Activated naive CD4-positive, alpha-beta T cell treated with Interleukin-2 at 50 U/mL for 16 hours (primary cell): ENCODE data around the gene RNF125.
A peak's percentile ranks its signal among the peaks of the same experiment; 100 is the strongest.
"Not testable (repeated sequence)": the region's sequence is repeated elsewhere in the genome, so short reads cannot be mapped to it uniquely, and the experiment has no call there.

Experiments
- DNase-seq: peaks from one replicate; pipeline ENCODE4 v3.0.0-alpha.2; 2020

The RNF125 gene

DNA sequence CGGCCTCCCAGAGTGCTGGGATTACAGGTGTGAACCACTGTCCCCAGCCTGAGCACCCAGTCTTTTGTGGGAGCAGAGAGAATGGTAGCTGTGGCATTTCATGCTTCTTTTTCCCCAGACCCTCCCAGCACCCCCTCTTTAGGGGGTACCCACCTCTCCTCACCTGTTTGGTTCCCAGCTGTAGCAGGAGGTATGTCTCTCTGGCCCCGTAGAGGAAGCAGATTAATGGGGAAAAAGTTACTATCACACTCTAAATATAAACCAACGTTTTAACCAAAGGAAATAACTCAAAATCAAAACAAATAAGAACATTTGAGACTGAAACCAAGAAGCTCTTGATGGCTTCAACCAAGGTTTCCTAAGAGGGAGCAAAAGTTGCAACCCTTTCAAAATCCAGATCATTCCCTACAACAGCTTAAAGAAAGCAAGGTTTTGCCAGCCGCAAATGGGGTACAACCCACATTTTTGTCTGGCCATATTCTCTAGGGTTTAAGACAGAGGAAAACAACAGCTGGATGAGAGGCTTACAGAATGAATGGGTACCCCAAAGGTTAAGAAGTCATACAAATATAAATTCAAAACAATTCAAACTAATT lies 8.0 kb downstream of the RNF125 start:
- no peak for DNase-seq

DNA sequence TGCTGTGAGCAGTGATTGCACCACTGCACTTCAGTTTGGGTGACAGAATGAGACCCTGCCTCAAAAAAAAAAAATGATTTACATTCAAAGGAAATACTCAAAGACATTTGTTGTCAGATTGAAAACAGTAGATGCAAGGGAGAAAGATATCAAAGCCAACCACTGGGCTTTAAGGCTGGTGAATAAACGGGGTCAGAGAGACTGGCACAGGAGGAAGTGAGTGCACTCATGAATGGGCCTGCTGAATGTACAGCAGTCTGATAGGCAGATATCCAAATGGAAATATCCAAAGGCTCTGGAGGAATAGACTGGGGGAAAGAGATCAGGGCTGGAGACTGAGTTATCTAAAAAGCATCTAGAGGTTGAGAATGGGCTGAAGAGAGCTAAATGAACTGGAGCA lies 10.9 kb downstream of the RNF125 start:
- no peak for DNase-seq

DNA sequence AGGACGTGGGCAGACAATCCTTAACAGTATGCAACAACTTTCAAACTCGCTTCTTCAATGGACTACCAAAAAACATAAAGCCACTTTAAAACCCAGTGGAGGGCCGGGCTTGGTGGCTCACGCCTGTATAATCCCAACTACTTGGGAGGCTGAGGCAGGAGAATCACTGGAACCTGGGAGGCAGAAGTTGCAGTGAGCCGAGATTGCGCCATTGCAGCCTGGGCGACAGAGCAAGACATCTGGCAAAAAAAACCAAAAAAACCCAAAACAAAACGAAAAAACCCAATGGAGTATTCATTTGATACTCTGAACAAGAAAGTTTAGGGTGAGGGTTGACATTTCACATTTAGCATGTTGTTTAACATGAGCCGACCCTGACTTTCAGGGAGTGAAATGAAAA lies 14.0 kb downstream of the RNF125 start:
- DNase-seq, result no peak

DNA sequence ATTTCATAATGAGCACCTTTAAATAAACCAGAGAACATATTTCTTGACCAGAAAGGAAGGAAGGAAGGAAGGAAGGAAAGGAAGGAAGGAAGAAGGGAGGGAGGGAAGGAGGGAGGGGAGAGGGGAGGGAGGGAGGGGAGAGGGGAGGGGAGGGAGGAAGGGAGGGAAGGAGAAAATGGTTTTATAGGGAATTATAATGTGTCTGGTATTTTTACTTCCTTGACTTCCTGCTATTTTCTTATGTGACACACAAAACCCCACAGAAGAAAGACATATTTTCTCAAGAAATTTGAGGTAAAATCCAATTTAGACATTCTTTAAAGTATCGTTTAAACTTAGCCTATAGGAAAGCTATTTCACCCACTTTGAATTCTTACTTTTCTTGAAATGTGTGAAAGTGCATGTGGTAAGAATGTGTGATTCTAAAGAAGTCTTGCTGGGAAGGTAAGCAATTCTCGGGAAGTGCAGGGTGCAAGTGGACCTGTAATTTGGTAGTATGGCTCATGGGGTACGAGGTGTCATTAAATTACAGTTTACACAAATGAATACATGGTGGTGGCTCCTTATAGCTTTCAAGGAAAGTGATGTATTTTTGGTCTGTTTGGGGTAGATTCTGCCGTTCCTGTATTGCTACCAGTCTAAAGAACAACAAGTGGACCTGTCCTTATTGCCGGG lies 18.0 kb downstream of the RNF125 start:
- DNase-seq, result no peak

DNA sequence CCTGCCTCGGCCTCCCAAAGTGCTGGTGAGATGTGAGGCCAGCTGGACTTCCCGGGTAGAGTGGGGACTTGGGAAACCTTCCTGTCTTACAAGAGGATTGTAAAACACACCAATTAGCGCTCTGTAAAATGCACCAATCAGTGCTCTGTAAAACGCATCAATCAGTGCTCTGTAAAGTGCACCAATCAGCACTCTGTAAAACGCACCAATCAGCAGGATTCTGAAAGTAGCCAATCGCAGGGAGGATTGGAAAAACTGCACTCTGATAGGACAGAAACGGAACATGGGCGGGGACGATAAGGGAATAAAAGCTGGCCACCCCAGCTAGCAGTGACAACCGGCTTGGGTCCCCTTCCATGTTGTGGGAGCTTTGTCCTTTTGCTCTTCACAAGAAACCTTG lies 19.0 kb downstream of the RNF125 start:
- DNase-seq, result no peak

DNA sequence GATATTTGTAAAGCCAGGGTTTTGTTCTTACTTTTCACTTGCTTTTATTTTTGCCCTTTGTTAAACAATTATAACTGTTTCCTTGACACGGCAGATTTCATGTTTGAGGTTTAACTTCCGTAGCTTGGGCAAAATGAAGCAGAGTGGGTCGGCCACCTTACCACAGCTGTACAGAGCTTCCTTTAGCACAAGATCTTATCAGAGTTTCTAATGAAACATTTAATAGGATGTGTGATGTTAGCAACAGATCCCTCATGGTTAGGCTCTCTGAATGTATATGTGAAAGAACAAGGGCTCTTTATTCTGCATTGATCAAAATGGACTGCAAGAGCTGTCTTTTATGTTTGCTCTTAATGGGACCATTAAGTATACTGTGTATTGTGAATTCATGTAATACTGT lies 22.3 kb downstream of the RNF125 start:
- DNase-seq, result peak; percentile 45

DNA sequence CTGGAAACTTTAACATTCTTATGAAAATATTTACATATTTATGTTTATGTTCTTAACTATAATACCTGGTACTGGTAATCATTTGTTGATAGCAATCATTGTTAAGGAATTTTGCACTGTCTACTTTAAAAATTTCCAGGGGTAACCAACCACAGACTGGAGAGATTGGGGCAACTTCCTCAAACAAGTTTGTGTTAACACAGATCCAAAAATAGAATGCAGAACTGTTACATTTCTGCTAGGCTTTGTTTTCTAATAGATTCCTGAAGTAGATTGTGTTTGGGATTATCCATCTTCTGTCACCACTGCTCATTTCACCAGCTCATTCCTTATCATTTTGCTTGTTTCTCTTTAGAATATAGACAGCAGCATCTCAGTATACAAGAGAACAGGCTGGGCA lies 23.7 kb downstream of the RNF125 start:
- DNase-seq, result no peak

DNA sequence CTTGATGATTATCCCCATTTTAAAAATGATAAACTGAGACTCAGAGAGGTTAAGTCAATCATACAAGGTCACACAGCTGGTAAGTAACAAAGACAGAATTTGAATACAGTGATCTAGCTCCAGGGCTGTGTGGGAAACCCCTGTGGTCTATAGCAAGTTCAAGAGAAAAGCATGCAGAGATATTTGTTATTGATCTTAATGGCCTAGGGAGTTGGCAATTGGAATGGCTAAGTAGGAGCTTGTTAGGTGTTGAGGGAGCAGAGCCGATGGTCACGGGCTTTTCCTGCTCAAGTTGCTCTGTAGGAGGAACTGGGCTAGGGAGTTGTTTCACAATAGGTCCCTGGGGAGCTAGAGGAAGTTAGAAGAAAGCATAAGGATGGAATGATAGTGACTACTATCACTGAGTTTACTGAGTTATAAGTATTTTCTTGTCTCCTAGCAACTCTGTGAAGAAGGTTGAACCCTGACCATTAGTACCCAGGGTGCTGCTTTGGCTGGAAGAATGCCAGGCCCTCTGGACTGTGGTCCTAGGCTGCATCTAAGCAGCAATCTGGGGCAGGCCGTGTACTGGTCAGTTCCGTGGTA lies 30.0 kb downstream of the RNF125 start:
- peak; percentile 13 for DNase-seq

DNA sequence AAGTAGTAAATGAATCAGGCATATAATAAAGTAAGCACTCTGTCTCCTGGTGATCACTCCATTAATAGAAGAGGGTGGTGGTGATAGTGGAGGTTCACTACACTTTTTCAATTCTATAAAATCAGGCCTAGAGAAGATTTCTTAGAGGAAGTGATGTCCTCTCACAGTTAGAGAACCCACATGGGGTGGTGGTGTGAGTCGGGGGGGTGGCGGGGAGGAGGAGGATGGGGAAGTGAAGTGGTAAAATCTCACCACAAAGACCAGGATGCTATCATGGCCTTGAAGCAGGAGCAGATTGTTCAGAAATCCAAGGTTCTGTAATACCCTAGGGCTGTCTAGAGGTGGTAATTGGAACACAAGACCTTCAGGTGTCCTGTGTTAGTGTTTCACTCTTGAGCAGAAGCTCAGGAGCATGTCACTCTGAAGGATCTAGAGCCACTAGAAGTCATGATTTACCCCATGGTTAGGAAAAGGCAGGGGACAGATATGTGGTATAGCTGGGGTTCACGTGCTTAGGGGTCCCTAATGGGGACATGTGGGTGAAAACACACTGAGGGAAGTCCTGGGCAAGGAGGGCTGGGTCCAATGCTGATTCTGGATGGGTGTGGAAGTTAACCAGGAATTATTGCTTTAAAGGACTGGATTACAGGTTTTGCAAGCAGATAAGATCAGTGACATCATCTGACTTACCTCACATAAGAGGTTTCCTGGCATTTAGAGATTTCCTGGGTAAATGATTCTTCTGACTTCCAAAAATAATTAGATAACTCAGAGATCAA lies 31.0 kb downstream of the RNF125 start:
- peak; percentile 30 for DNase-seq

DNA sequence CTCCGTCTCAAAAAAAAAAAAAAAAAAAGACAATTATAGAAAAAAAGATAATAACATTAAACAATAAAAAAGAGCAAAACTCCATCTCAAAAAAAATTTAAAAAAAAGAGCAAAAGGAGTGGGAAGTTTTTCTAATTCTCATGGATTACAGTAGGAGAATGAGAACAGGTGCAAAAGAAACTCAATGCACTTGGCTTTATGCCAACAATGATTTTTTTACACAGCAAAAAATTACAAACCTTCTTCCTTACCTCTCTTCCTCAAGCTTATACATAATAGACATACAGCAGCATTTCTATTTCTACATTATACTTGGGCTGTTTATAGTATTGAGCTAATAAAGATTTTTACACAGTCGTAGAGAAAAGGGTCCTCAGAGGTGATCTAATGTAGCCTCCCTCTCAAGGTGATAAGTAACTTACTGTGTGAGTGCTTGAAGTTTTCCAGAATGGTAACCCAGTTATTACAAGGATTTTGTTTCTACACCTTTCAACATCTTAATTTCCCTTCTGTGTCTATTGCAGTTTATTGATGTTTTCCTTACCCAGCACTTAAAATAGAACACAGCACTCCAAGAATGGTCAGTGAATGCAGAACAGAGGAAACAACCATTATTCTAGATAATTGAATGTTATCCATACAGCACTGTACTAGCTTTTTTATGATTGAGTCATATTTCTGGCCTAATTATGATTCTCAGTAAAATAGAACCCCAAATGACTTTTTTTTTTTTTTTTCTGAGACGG lies 38.2 kb downstream of the RNF125 start:
- no peak for DNase-seq

DNA sequence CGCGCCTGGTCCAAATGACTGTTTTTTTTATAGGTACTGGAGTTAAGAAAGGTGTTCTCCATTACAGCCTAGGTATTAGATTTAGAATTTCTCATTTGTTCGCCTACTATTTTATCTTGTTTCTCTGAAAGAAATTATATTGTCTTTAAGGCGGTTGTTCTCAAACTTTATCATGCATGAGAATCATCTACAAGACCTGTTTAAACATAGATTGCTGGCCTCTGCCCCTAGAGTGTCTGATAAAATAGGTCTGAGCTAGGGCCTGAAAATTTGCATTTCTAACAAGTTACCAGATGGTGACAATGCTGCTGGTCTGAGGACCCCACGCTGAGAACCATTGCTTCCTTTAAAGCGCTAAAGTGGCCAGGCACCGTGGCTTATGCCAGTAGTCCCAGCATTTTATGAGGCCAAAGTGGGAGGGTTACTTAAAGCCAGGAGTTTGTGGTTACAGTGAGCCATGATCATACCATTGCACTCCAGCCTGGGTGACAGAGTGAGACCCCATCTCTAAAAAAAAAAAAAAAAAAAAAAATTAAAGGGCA lies 39.1 kb downstream of the RNF125 start:
- no peak for DNase-seq

DNA sequence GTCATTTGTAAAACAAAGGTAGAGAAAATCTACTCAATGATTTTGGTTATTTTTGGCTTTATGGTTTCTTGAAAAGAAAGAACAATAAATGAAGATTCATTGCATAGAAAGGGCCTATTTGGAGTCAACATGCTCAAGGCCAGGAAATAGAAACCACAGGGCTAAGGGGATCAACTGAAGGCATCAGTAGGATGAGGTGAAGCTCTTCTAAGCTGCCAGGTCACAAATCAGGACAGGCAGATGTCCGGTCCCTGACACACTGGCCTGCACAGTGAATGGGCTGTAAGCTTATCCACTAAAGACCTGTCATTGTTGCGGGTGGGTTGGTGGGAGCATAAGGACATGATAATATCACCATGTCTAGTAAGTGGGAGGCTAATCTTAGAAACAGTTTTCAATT lies 41.4 kb downstream of the RNF125 start:
- DNase-seq, result no peak

DNA sequence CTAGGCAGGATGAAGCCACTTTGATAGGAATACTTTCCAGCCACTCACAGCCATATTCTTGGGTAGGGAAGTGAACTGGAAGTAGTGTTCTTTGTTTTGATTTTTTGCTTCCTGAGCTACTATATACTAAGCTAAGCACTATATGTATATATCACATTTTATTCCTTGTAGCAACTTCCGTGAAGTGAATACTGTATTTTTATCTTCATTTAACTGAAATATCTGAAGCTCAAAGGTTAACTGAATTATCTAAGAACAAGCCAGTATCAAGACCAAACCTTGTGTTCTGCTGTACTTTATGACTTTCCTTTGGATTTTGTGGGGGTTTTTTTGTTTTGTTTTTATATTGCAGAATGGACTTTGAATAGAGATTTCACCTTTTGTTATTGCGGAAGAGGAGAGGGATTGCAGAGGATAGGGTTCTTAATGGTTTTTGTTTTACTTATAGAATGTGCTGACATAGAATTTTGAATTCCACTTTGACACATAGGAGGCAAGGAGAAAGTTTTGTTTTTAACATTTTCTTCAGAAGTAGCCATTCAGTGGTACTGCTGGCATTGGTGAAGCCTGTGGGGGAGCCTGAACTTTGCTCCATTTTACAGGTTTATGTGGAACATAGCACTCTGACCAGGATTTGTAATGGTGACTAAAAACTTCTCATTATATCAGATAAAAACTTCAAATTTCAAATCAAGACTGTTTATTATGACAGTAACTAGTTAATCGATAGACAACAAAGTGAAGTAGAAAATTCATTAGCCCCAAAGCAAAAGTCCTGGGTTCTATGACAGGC lies 48.9 kb downstream of the RNF125 start:
- no peak for DNase-seq

DNA sequence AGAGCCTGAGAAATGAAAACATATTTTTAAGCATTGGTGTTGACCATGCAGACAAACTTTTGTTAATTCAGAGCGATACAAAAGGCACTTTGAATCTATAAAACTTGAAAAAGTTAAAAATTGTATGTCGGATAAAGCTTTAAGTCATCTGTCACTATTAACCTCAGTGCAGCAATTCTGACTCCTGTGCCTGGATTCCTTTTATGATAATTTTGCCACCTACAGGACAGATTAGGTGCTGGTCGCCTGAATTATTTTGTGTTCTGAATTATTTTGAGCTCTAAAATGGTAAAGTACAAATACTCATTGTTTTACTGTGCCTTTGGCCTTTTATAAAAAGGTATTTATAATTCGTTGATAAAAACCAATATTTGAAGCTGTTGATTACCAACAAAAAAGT lies 53.7 kb downstream of the RNF125 start:
- no peak for DNase-seq

DNA sequence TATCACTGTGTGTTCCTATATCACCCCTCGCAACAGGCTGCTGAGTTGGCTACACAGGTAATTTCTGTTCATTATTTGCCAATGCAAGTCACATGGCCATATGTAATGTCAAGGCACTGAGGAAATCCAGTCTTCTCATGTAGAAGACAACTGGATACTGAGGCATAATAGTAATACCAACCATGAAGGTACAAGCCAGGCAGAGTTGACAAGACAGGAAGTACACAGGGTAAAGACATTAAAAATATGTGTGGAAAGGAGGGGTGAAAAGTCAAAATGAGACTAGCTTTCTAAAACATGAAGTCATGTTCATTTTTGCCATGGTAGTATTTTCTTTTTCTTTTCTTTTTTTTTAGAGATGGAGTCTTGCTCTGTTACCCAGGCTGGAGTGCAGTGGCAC lies 55.6 kb downstream of the RNF125 start:
- DNase-seq, result no peak

DNA sequence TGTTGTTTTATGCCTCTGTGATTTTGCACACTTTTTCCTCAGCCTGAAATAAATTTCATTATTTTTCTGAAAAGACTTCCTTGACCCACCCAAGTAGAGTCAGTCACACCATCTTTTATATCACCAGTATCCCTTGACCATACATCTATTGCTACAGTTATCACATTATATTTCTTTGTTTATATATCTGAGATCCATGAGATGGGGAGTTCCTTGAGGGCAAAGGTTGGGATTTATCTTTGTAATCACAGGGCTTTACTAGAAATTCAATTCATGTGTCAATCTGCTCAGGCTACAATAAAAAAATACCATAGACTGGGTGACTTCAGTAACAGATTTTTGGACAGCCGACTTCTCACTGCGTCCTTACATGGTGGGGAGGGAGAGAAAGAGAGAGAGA lies 60.2 kb downstream of the RNF125 start:
- no peak for DNase-seq

DNA sequence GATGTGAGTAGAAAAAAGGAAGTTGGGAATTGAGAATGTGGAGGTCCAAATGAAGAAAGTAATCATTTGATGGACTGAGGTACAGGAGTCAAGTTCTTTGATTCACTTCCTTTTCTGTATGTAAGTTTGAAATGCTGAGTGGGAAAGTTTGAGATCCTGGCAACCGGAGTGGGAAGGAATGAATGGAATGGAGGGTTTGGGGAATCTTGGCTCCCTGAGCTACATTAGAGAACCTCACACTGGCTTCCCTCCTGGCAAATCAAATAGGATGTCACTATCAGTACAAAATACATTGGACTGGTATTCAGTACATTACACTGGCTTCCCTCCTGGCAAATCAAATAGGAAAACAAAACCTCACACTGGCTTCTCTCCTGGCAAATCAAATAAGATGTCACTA lies 63.3 kb downstream of the RNF125 start:
- DNase-seq, result no peak

DNA sequence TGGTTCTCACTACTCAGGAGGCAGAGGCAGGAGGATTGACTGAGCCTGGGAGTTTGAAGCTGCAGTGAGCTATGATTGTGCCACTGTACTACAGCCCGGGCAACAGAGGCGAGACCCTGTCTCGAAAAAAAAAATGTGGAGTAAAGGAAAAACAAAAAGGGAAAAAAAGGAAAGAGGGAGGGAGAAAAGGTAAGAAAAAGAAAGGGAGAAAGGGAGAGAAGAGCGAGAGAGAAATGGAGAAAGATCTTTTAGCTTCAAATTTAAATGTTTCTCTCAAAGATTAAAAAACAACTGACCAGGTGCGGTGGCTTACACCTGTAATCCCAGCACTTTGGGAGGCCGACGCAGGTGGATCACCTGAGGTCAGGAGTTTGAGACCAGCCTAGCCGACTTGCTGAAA lies 65.2 kb downstream of the RNF125 start:
- DNase-seq, result no peak

DNA sequence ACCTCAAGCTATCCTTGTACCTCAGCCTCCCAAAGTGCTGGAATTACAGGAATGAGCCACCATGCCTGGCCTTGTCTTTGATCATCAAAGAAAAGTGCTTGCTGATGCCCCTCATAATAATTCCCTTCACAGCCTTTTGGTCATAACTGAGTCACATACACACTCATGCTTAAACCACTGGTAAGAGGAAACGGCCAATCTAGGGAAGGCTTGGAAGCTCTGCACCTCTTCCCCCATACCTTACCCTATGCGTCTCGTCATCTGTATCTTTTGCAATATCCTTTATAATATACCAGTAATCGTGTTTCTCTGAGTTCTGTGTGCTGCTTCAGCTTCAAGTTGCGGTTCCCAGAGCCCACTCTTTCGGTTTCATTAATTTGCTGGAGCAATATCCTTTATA lies 68.3 kb downstream of the RNF125 start:
- DNase-seq, result no peak

DNA sequence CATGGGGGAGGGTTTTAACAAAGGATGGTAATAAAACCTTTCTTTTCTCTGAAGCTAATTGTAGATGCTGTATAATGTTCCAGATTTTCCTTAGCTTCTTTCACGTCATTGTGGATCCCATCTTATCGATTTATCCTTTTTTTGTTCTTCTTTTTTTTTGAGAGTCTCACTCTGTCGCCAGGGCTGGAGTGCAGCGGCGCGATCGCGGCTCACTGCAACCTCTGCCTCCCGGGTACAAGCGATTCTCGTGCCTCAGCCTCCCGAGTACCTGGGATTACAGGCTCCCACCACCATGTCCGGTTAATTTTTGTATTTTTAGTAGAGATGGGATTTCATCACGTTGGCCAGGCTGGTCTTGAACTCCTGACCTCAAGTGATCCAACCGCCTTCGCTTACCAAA lies 72.2 kb downstream of the RNF125 start:
- not testable (repeated sequence) for DNase-seq

DNA sequence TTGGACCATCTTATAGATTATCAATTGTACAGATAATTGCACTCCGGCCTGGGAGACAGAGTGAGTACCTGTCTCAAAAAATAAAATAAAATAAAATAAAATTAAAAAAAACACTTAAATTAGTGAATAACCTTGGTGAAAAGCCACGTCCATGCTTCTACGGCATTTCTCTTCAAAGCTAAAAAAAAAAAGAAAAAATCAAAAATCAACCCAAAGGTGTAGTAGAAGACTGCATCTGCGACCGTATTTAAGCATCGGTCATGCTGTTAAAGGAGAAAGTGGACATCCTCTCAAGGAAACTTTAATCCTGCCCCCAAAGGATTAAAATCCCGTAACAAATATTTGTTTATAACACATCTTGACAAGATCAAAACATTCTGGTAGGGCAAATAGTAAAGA lies 72.7 kb downstream of the RNF125 start:
- no peak for DNase-seq
